DND-41 (cell line): Measurements from ENCODE around the gene TBC1D9.

ENCODE experiments used
- ATAC-seq: fragments of 200-7000 bp; cut with Tn5 transposase; 3 replicates; pipeline ENCODE4 v1.9.1; 2021; ENCODE audit warnings: low read depth; ENCODE audit not compliant: insufficient read depth
- DNase-seq: peaks from one replicate; pipeline ENCODE4 v3.0.0-alpha.2; 2020
- H2AFZ ChIP-seq: 2 replicates; pipeline ENCODE4 v1.6.0; 2012; ENCODE audit warnings: low read depth, low read length
- H3K27ac ChIP-seq: 2 replicates; pipeline ENCODE4 v1.5.1; 2012; ENCODE audit warnings: low read length, inconsistent platforms
- H3K27me3 ChIP-seq: fragments of 200-600 bp; sonication (generic); 2 replicates; pipeline ENCODE4 v1.6.0; 2012; ENCODE audit warnings: low read length, mild to moderate bottlenecking, inconsistent platforms; ENCODE audit not compliant: insufficient read depth, poor library complexity
- H3K36me3 ChIP-seq: 2 replicates; pipeline ENCODE4 v1.5.1; 2012; ENCODE audit warnings: low read length, inconsistent platforms; ENCODE audit not compliant: insufficient read depth
- H3K4me1 ChIP-seq: 2 replicates; pipeline ENCODE4 v1.5.1; 2012; ENCODE audit warnings: mild to moderate bottlenecking, low read length; ENCODE audit not compliant: insufficient read depth
- H3K4me2 ChIP-seq: 2 replicates; pipeline ENCODE4 v1.6.0; 2012; ENCODE audit warnings: mild to moderate bottlenecking, moderate library complexity, low read length, inconsistent platforms; ENCODE audit not compliant: insufficient read depth
- H3K4me3 ChIP-seq, 2 experiments: fragments of 200-600 bp in 1 of 2; shearing (Covaris generic) in 1 of 2; 2 replicates each; pipeline ENCODE4 v1.5.1; 2012 to 2016; ENCODE audit warnings: inconsistent platforms in 2 of 2, low read length in 2 of 2, mild to moderate bottlenecking in 2 of 2, low read depth in 1 of 2, moderate library complexity in 1 of 2
- H3K79me2 ChIP-seq: 2 replicates; pipeline ENCODE4 v1.6.0; 2012; ENCODE audit warnings: low read length, inconsistent platforms; ENCODE audit not compliant: insufficient read depth
- H3K9ac ChIP-seq: 2 replicates; pipeline ENCODE4 v1.6.0; 2012; ENCODE audit warnings: low read depth, mild to moderate bottlenecking, inconsistent platforms, low read length, moderate library complexity
- H3K9me3 ChIP-seq: 2 replicates; pipeline ENCODE4 v1.5.1; 2012; ENCODE audit warnings: low read length, moderate library complexity, mild to moderate bottlenecking, inconsistent platforms; ENCODE audit not compliant: insufficient read depth, severe bottlenecking
- H4K20me1 ChIP-seq: 2 replicates; pipeline ENCODE4 v1.6.0; 2012; ENCODE audit warnings: low read length; ENCODE audit not compliant: insufficient read depth
- EZH2 ChIP-seq: IDR thresholded peaks from 3 replicates; pipeline ENCODE4 v1.6.1; 2012; ENCODE audit warnings: borderline replicate concordance, low read depth, mild to moderate bottlenecking, moderate library complexity, low read length, inconsistent platforms; ENCODE audit not compliant: severe bottlenecking
- TF ChIP-seq, protein P1 (sequence below): IDR thresholded peaks from 2 replicates; pipeline ENCODE4 v1.5.1; 2012; ENCODE audit warnings: borderline replicate concordance, low read length, moderate library complexity, mild to moderate bottlenecking; ENCODE audit not compliant: poor library complexity, severe bottlenecking; ENCODE audit errors: extremely low read depth

The TBC1D9 gene

DNA sequence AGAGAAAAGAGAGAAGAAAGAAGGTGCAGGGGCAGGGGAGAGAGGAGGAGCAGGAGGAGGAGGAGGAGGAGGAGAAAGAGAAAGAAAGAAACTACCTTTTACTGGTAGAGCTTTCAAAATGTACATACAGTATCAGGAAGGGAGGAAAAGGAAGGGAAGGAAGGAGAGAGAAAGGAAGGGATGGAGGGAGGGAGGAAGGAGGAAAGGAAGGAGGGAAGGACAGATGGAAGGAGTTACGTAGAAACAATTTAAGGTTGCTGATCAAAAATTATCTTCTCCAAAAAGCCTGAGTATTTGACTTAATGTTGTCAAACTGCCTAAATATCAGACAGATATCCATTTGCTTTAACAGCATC, 13.4 kb downstream of the TBC1D9 start:
- no peaks in the 10 kb centered on the region for H4K20me1 ChIP-seq
- H3K9me3 ChIP-seq = no peaks in the 10 kb centered on the region
- H3K4me1 ChIP-seq = no peaks in the 10 kb centered on the region
- DNase-seq = no peak
- no peak overlapping the region for H3K4me3 ChIP-seq
- no peak overlapping the region for H2AFZ ChIP-seq
- H3K36me3 ChIP-seq = no peaks in the 10 kb centered on the region
- ATAC-seq = no peak
- no peak for TF ChIP-seq EZH2
- TF ChIP-seq, protein P1, sequence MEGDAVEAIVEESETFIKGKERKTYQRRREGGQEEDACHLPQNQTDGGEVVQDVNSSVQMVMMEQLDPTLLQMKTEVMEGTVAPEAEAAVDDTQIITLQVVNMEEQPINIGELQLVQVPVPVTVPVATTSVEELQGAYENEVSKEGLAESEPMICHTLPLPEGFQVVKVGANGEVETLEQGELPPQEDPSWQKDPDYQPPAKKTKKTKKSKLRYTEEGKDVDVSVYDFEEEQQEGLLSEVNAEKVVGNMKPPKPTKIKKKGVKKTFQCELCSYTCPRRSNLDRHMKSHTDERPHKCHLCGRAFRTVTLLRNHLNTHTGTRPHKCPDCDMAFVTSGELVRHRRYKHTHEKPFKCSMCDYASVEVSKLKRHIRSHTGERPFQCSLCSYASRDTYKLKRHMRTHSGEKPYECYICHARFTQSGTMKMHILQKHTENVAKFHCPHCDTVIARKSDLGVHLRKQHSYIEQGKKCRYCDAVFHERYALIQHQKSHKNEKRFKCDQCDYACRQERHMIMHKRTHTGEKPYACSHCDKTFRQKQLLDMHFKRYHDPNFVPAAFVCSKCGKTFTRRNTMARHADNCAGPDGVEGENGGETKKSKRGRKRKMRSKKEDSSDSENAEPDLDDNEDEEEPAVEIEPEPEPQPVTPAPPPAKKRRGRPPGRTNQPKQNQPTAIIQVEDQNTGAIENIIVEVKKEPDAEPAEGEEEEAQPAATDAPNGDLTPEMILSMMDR = no peak
- H3K27ac ChIP-seq = no peak overlapping the region
- no peaks in the 10 kb centered on the region for H3K79me2 ChIP-seq
- no peak overlapping the region for H3K4me2 ChIP-seq
- no peak overlapping the region for H3K9ac ChIP-seq
- H3K27me3 ChIP-seq = peaks cover 6% of the 10 kb centered on the region

DNA sequence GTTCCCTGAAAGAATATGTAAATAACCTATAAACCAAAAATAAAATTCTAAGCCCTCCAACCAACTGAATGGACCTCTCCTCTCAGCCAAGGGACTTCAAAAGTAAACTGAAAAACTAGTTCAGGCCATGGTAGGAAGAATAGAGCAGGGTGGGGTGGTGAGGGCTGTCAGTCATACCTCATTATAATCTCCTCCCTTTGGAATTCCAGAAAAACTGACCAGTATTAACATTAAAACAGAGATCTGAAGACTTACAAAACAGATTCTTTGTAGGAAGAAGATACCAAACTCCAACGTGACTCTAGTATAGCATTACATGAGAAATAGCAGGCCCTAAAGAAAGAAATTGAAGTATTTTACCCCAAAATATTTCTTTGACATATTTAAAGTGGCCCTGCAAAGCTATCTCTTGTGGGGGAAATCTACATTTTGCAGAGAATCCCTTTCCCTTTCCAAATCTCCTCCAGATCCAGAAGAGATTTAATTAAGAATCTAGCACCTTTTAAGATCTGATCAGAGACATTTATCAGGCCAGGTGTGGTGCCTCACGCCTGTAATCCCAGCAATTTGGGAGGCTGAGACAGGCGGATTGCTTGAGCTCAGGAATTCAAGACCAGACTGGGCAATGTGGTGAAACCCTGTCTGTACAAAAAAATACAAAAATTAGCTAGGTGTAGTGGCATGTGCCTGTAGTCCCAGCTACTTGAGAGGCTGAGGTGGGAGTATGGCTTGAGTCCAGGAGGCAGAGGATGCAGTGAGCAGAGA, 15.1 kb downstream of the TBC1D9 start:
- DNase-seq = no peak
- TF ChIP-seq, protein P1 = no peak
- TF ChIP-seq EZH2 = no peak
- H3K4me3 ChIP-seq = no peak overlapping the region
- H4K20me1 ChIP-seq = no peaks in the 10 kb centered on the region
- H3K4me1 ChIP-seq = no peaks in the 10 kb centered on the region
- H3K4me2 ChIP-seq = no peak overlapping the region
- H2AFZ ChIP-seq = no peak overlapping the region
- no peak overlapping the region for H3K9ac ChIP-seq
- no peaks in the 10 kb centered on the region for H3K79me2 ChIP-seq
- H3K9me3 ChIP-seq = no peaks in the 10 kb centered on the region
- no peak for ATAC-seq
- no peak overlapping the region for H3K27ac ChIP-seq
- H3K36me3 ChIP-seq = no peaks in the 10 kb centered on the region
- peaks cover 9% of the 10 kb centered on the region for H3K27me3 ChIP-seq

- H4K20me1 ChIP-seq = no peaks in the 10 kb centered on the region
- TF ChIP-seq, protein P1 = no peak
- TF ChIP-seq EZH2 = no peak
- H3K36me3 ChIP-seq = no peaks in the 10 kb centered on the region
- DNase-seq (no peak), ATAC-seq (no peak)
- H3K4me3 ChIP-seq = no peak overlapping the region
- no peak overlapping the region for H3K4me2 ChIP-seq
- H3K9ac ChIP-seq = no peak overlapping the region
- no peak overlapping the region for H2AFZ ChIP-seq
- peaks cover 9% of the 10 kb centered on the region for H3K27me3 ChIP-seq
- H3K27ac ChIP-seq = no peak overlapping the region
- no peaks in the 10 kb centered on the region for H3K4me1 ChIP-seq
- no peaks in the 10 kb centered on the region for H3K79me2 ChIP-seq
- H3K9me3 ChIP-seq = no peaks in the 10 kb centered on the region
Observed at GRCh38 chr4:140740422-140740821, 15.8 kb downstream of the TBC1D9 start.

- Histone ChIP-seq H3K27me3 (peaks cover 9% of the 10 kb centered on the region), H3K27ac (no peak overlapping the region), H3K9me3 (no peaks in the 10 kb centered on the region), H3K4me3 (no peak overlapping the region), H3K79me2 (no peaks in the 10 kb centered on the region), H3K4me1 (no peaks in the 10 kb centered on the region), H2AFZ (no peak overlapping the region), H4K20me1 (no peaks in the 10 kb centered on the region), H3K9ac (no peak overlapping the region), H3K36me3 (no peaks in the 10 kb centered on the region), H3K4me2 (no peak overlapping the region)
- DNase-seq (no peak), ATAC-seq (no peak)
- TF ChIP-seq, protein P1 = no peak
- no peak for TF ChIP-seq EZH2
Observed at GRCh38 chr4:140739971-140740370, 16.2 kb downstream of the TBC1D9 start.
